ENCODE data around the gene PRKAG1.

Gene PRKAG1

GRCh38 chr12:48967991-48968390 lies 50.6 kb downstream of the PRKAG1 start:
- no peak for DNase-seq (ENCODE audit: low read depth in 2 of 2)

DNA sequence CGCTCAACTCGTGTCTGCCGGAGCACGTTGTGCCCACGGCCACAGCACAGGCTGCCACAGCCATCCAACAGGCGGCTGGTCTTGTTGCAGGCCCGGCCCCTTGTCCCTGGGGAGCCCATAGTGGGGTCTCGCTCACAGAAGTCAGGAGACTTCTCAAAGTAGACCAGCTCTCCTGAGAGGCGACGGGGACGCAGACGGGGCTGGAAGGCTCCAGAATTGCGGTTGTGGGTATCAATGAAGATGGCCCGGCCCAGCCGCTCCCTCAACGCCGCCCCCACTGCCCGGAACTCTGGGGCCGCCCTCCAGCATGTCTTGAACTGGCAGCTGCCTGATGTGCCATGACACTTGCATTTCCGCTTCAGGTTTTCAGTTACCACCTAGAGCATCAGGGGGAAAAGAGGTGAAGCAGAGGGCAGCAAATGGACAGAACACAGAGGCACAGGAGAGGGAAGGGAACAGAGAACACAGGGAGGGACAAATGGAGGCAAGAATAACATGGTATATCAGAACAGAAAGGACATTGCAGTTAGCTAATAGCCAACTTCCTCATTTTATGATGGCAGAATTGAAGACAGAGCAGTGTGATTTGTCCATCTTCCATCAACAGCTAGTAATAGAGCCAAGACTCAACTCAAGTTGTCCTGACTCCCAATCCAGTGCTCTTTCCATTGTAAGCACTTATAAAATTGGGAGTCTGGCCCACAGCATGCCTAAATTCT lies 52.2 kb downstream of the PRKAG1 start:
- no peak for DNase-seq (ENCODE audit: low read depth in 2 of 2)

DNA sequence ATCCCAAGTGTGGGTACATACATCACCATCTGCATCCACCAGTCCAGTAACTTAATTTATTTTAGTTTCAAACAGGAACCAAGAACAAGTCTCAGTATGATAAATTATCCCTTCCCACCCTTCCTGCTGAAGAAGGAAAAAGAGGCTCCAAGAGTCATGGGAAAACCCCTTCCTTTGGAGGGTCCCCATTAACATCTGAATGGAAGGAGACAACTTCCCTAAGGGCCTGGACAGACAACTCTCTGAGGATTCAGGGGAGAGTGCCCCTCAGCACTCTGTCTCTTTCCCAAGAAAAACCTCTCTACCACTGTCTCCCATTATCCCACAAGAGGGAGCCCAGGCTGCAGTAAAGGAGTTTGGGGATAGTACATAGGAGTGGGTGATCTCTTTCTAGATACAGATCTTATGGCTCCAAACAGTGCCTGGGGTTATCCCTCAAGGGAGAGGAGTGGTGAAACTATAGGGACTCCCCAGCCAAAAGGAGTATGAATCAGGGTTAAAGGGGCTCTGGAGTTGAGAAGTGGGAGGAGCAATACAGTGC lies 53.2 kb downstream of the PRKAG1 start:
- no peak for DNase-seq (ENCODE audit: low read depth in 2 of 2)

DNA sequence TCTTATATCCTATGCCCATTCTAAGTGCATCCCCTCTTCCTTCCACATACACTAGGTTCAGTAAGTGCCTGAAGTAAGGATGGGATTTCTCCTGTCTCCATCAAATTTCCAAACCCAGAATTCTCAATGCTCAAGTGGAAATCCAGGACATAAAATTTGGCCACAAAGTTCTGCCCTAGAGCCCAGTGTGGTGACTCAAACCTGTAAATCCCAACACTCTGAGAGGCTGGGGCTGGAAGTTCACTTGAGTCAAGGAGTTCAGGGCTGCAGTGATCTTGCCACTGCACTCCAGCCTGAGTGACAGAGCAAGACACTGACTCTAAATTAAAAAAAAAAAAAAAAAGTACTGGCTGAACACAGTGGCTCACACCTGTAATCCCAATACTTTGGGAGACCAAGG lies 56.8 kb downstream of the PRKAG1 start:
- no peak for DNase-seq (ENCODE audit: low read depth in 2 of 2)

GRCh38 chr12:48961331-48961730 lies 57.2 kb downstream of the PRKAG1 start:
- DNase-seq (ENCODE audit: low read depth in 2 of 2) = no peak

DNA sequence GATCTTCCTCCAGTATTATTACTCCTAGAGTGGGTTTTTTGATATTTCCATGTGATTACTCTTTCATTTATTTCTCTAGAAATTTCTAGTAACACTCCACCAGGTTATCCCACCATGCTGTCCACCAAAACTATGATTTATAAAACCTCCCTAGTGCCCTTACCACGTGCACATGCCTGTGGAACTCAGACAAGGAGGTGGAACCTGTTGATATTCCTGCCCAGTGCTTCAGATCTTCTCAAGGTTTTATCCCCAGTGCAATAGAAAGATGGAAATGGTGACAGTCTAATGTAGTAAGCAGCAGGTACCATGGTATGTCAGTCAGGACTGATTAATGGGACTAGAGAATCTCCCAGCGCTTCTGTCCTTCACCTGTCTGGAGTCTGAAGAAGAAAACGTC lies 57.7 kb downstream of the PRKAG1 start:
- no peak for DNase-seq (ENCODE audit: low read depth in 2 of 2)

DNA sequence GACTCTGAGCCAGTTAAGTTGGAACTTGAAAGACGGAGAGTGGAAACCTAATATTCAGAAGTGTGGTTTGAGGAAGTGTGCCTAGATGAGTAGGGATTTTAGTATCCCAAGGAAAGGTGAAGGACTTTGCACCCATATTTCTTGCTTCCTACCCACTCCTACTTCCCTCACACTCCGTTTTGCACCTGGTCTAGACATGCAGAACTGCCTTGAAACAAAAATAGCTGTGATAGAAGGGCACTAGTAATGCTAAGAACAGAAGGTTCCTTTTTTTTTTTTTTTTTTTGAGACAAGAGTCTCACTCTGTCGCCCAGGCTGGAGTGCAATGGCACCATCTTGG lies 60.6 kb downstream of the PRKAG1 start:
- DNase-seq (ENCODE audit: low read depth in 2 of 2) = no peak

GRCh38 chr12:48957141-48958048 lies 61.2 kb downstream of the PRKAG1 start, which contains the start of gene ARF3:
Gene ARF3 (minus strand): TSS chr12:48957487. CDS start chr12:48941095, 16,392 bp downstream.
- DNase-seq (ENCODE audit: low read depth in 2 of 2) = peak; percentile 89

DNA sequence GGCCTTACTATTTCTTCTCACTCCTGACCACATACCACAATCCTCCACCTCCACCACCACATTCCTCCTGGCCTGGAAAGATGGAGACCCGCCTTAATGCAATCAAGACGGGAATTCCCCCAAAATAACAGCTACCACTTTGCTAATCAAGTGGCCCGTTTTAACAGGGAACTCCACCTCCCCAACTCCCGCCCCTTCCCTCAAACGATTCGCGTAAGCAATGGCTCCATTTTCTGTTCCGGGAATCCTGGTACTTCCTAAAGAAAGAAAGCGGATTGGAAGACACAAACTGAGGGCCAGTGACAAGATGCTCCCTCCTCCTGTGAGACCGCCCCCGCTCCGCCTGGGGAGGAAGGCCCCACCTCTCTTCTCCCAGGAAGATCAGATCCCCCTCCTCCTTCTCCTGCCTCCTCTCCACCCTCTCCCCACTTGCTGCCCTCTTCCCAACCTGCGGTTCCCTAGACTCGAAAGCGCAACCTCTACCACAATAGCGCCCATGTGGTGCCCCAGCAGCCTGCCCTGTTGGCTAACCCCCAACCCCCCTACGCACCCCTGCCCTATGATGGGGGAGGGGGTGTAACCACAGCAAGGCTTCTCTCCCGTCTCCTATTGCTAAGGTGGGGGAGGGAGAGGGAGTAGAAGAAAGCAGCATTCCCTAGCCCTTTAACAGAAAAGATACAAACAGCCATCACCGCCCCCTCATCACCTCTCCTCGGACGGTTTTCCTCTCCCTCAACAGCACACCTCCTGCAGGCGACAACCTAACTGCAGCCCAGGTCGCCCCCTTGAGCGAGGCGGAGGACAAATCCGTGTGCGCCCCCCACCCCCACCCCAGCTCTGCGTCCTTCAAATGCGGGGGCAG lies 62.1 kb downstream of the PRKAG1 start:
- DNase-seq (ENCODE audit: low read depth in 2 of 2) = no peak

- DNase-seq (ENCODE audit: low read depth in 2 of 2) = no peak
These were observed 63.6 kb downstream of the PRKAG1 start for GRCh38 chr12:48954841-48955501.

- DNase-seq (ENCODE audit: low read depth in 2 of 2) = no peak
These were observed 64.5 kb downstream of the PRKAG1 start for GRCh38 chr12:48954061-48954460.

GRCh38 chr12:48952691-48953090 lies 65.9 kb downstream of the PRKAG1 start:
- DNase-seq (ENCODE audit: low read depth in 2 of 2) = no peak

Data from stimulated activated CD8-positive, alpha-beta memory T cell treated with anti-CD3 and anti-CD28 coated beads, Interleukin-2, amount 100 ng/mL, for 48 hours (primary cell).